ENCODE measurements around the gene NUDCD3. TPM values are rescaled to one million over a fixed set of nuclear protein-coding genes. Genes with fewer than 3 reads are reported as not detected.

The NUDCD3 gene
- total RNA-seq, 2 donors from 2014 or later: 20.4 to 20.8 TPM

DNA sequence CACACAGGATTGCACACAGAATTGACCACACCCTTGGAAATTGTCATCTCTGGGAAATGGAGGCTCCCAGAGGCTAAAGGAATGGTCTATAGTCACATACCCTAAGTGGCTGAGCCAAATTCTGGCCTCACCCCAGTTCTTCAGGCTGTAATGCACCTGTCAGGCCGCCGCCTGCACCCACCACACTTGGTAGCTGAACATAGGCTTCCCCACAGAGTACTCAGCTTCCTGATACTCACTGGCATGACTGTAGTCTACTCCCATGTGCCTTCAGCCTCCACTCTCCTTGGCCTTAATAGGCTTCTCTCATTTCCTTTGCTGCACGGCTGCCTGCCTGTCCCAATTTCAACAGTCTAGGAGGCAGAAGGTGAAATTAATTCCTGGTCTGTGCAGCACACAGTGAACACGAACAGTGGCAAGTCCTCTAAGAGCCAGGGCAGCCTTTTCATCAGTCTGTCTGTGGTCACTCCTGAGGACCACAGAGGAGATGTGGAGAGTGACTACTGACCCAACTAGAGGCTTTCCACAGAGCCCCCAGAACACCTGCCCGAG, 42.5 kb downstream of the NUDCD3 start:
- TF ChIP-seq, protein P1, sequence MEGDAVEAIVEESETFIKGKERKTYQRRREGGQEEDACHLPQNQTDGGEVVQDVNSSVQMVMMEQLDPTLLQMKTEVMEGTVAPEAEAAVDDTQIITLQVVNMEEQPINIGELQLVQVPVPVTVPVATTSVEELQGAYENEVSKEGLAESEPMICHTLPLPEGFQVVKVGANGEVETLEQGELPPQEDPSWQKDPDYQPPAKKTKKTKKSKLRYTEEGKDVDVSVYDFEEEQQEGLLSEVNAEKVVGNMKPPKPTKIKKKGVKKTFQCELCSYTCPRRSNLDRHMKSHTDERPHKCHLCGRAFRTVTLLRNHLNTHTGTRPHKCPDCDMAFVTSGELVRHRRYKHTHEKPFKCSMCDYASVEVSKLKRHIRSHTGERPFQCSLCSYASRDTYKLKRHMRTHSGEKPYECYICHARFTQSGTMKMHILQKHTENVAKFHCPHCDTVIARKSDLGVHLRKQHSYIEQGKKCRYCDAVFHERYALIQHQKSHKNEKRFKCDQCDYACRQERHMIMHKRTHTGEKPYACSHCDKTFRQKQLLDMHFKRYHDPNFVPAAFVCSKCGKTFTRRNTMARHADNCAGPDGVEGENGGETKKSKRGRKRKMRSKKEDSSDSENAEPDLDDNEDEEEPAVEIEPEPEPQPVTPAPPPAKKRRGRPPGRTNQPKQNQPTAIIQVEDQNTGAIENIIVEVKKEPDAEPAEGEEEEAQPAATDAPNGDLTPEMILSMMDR (IDR thresholded peaks at IDR 0.05): no peak
- no peak for TF ChIP-seq POLR2A (IDR thresholded peaks at IDR 0.05)
- DNase-seq: no peak
- Histone ChIP-seq H3K4me1 (no peaks in the 10 kb centered on the region), H3K36me3 (replicated peaks in 1 of 2; ENCODE audit: insufficient read depth in 1 of 2, low read depth in 2 of 2) (no peaks in the 10 kb centered on the region), H3K27me3 (no peaks in the 10 kb centered on the region), H3K27ac (no peak overlapping the region), H3K4me3 (no peak overlapping the region), H3K9me3 (no peaks in the 10 kb centered on the region)
- 91 to 92% methylated on average over 5 of the region's 5 CpGs for WGBS, 2 donors
- intact Hi-C loops (cut with DNase I): no loop called here
- ATAC-seq: no peak

DNA sequence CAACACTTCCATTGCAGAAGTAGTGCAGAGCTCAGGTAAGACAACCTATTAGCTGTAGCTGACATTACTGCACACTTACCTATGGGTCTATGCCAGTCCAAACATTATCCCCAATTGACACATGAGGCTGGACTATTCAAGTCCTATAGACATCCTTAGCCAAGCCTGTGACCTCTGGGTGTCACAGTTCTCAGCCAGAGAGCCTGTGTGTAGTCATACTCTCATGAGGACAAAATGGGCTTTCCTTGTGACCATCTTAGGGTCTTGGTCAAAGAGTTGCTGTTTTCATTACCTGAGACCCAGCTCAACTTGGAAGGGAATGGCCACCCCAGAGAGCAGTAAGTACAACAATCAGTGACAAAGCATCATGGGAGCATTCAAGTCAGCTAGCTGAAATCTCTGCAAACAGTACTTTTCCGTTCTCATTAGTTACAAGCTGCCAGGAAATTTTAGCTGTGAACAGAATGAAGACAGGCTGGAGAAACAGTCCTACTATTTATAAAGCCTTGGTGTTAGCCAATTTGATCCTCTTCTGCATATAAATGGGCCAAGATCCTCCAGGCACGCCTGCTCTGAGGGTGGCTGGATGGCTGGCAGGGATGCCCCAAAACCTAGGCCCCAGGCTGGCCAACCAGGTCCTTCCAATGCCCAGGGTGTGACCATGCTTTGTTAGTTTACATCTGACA, 44.3 kb downstream of the NUDCD3 start:
- Histone ChIP-seq H3K27me3 (no peaks in the 10 kb centered on the region), H3K4me3 (no peak overlapping the region), H3K27ac (no peak overlapping the region), H3K9me3 (no peaks in the 10 kb centered on the region), H3K4me1 (no peaks in the 10 kb centered on the region), H3K36me3 (replicated peaks in 1 of 2; ENCODE audit: insufficient read depth in 1 of 2, low read depth in 2 of 2) (no peaks in the 10 kb centered on the region)
- 67 to 78% methylated on average over 1 to 2 of the region's 2 CpGs for WGBS, 2 donors
- TF ChIP-seq, protein P1 (IDR thresholded peaks at IDR 0.05): no peak
- TF ChIP-seq POLR2A (IDR thresholded peaks at IDR 0.05): no peak
- DNase-seq (no peak), ATAC-seq (no peak)
- intact Hi-C loops (cut with DNase I): no loop called here

DNA sequence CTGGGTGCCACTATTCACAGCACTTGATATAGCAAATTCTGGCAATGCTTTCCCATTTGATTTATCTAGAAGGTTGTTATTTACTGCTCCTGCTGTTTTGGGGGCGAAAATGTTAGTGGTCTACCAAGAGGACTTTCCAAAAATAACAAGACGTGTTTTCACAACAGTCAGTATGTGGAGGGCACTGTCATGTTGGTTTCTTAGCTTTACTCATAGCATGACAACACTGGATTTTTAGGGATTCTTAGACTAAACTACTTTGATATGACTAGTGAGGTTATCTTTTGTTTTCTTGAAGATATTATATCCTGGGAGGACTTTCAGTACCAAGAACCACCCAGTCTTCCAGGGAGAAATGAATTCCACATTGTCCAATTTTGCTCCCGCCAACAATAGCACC, 49.4 kb downstream of the NUDCD3 start:
- Histone ChIP-seq H3K36me3 (replicated peaks in 1 of 2; ENCODE audit: insufficient read depth in 1 of 2, low read depth in 2 of 2) (no peaks in the 10 kb centered on the region), H3K9me3 (no peaks in the 10 kb centered on the region), H3K4me3 (no peak overlapping the region), H3K27ac (no peak overlapping the region), H3K4me1 (no peaks in the 10 kb centered on the region), H3K27me3 (no peaks in the 10 kb centered on the region)
- ATAC-seq: no peak
- TF ChIP-seq, protein P1 (IDR thresholded peaks at IDR 0.05): no peak
- no peak for TF ChIP-seq POLR2A (IDR thresholded peaks at IDR 0.05)
- 92 to 97% methylated on average over 3 of the region's 3 CpGs for WGBS, 2 donors
- DNase-seq: no peak
- intact Hi-C loops (cut with DNase I): no loop called here

DNA sequence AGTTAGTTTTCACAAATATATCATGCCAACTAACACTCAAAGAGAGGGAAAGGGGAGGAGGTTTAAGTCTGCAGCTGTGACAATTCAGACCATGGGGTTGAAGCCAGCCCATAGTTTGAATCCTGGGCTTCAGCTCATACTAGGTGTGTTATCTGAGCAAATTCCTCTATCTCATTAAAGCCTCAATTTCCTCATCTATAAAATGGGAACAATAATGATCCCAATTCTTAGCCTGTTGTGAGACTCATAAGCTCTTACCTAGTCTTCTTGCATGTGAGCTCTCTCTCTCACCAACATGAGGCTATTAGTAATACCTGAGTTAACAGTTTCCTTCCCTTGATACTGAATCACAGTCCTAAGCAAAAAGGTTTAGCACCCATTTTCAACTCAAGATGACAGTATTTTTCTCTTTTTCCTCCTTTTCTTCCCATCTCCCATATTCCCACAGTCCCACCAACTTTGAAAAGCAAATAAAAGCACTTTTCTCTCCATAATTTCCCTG, 49.8 kb downstream of the NUDCD3 start:
- no peak for DNase-seq
- no peaks in the 10 kb centered on the region for H3K27me3 ChIP-seq
- no peak overlapping the region for H3K27ac ChIP-seq
- H3K9me3 ChIP-seq: no peaks in the 10 kb centered on the region
- H3K4me3 ChIP-seq: no peak overlapping the region
- TF ChIP-seq, protein P1 (IDR thresholded peaks at IDR 0.05): no peak
- no peak for TF ChIP-seq POLR2A (IDR thresholded peaks at IDR 0.05)
- H3K36me3 ChIP-seq (replicated peaks in 1 of 2; ENCODE audit: insufficient read depth in 1 of 2, low read depth in 2 of 2): no peaks in the 10 kb centered on the region
- H3K4me1 ChIP-seq: no peaks in the 10 kb centered on the region
- intact Hi-C loops (cut with DNase I): no loop called here
- ATAC-seq: no peak

DNA sequence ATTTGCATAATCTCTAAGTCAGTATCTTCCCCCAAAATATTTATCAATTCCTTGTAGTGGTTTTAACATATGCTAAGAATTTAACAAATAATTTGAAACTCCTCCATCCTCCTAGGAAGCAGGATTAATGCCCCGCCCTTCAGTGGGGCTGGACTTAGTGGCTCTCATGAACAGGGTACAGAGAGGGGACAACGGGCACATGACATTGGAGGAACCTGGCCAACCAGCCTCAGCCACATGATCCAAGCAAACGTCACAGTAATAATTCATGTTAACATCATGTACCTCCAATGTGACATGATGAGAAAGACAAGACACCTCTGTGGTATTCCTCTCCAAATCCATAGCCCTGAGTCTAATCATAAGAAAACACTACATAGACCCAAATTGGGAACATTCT, 50.5 kb downstream of the NUDCD3 start:
- intact Hi-C loops (cut with DNase I): no loop called here
- Histone ChIP-seq H3K4me1 (no peaks in the 10 kb centered on the region), H3K4me3 (no peak overlapping the region), H3K9me3 (no peaks in the 10 kb centered on the region), H3K27ac (no peak overlapping the region), H3K36me3 (replicated peaks in 1 of 2; ENCODE audit: insufficient read depth in 1 of 2, low read depth in 2 of 2) (no peaks in the 10 kb centered on the region), H3K27me3 (no peaks in the 10 kb centered on the region)
- WGBS, 2 donors: 67 to 70% methylated on average over 3 of the region's 3 CpGs
- TF ChIP-seq POLR2A (IDR thresholded peaks at IDR 0.05): no peak
- TF ChIP-seq, protein P1 (IDR thresholded peaks at IDR 0.05): no peak
- DNase-seq: no peak
- no peak for ATAC-seq
